ENCODE results near the gene METTL25B.
"Not testable (repeated sequence)": the region's sequence is repeated elsewhere in the genome, so short reads cannot be mapped to it uniquely, and the experiment has no call there.

METTL25B gene

DNA sequence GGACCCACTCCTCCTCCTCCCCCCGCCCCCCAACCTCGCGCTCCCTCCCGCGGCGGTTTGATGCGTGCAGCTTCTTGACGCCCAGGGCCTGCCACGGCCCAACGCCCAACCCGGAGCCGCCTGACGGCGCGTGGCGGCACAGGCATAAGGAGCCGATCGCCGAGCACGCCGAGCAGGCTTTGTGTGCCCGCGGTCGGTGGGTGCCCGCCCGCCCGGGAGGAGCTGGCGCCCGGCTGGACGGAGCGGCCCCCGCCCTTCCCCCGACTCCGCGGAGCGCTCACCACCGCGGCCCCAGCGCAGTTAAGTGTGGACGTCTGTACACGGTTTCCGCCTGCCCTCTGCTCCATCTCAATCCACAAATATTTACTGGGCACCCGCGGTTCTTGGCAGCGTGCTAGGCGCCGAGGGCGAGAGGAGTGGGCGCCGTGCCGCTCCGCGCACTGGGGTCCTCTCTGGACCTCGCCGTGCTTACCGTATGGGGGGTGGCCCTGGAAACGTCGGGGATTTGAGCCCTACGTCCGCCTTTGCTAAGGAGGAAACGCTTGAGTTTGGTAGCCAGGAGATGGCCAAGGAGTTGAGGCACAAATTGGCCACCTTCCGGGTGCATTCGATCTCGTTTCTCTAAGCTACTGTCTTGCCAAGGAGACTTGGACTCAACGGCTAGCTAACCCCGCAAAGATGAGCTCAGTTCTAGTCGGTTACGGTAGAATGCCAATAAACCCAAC is 23.6 kb downstream of the METTL25B start:
- no peaks in the 10 kb centered on the region for H3K27me3 ChIP-seq (ENCODE audit: insufficient read depth, low read length)
- peak overlapping the region; percentile 95 for H3K27ac ChIP-seq (ENCODE audit: low read length)
- no peaks in the 10 kb centered on the region for H3K9me3 ChIP-seq (ENCODE audit: insufficient read depth, low read depth, low read length)
- H3K4me3 ChIP-seq (ENCODE audit: low read length), result peak overlapping the region; percentile 82
- peak overlapping the region; percentile 95 for H3K9ac ChIP-seq (ENCODE audit: low read depth, low read length)
- H3K4me1 ChIP-seq (ENCODE audit: insufficient read depth, low read length), result peaks cover 37% of the 10 kb centered on the region
- H3K36me3 ChIP-seq (ENCODE audit: insufficient read depth, low read depth, low read length), result peaks cover 6% of the 10 kb centered on the region

DNA sequence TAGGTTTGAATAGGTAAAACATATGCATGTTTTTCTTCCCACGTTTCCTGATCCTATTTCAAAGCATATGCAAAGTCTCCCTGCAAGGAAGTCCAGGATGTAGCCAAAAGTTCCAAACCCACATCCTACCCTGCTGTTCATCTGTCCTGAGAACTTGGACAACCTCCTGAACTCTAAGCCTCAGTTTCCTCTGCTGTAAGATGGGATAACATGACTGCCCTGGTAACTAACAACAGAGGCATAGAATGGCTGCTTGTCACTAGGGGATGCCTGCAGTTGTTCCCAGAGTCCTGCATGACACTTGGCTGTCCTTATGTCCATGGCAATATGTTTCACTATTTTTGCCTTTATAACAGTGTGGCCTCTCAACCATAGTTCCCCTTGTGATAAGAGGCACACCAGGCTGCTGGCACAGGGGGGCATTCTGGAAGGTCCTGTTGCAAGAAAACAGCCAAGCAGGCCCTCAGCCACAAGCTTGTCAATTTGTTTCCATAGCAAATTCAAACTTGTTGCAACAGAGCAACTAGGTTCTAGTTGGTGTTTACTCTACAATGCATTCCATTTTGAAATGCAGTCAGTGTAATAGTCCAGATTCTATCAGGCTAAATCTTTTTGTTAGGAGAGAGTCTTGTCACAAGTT is 24.7 kb downstream of the METTL25B start:
- H3K27me3 ChIP-seq (ENCODE audit: insufficient read depth, low read length), result no peaks in the 10 kb centered on the region
- peak overlapping the region; percentile 82 for H3K4me3 ChIP-seq (ENCODE audit: low read length)
- peaks cover 31% of the 10 kb centered on the region for H3K4me1 ChIP-seq (ENCODE audit: insufficient read depth, low read length)
- peaks cover 6% of the 10 kb centered on the region for H3K36me3 ChIP-seq (ENCODE audit: insufficient read depth, low read depth, low read length)
- H3K9me3 ChIP-seq (ENCODE audit: insufficient read depth, low read depth, low read length), result no peaks in the 10 kb centered on the region
- peak overlapping the region; percentile 95; the same call in 1 of the 2 replicates for H3K9ac ChIP-seq (ENCODE audit: low read depth, low read length)
- no peak overlapping the region for H3K27ac ChIP-seq (ENCODE audit: low read length)

DNA sequence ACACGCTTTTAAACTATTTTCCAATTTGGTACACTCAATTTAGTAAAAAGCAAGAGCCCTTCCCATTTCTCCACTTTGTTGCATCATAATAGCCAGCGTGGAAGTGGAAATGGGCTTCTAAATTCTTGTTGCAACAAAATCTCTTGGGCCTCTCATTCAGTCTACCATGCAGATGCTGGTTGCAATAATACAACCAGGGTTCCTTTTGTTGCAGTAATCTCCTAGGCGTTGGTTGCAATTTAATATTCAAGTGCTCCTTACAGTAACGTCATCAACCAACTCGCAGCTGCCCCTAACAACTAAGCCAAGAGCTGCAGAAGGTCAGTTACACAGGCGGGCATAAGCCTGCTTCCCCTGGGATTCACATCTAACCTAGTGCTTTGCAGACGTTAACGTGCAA is 25.9 kb downstream of the METTL25B start:
- H3K9ac ChIP-seq (ENCODE audit: low read depth, low read length), result no peak overlapping the region

DNA sequence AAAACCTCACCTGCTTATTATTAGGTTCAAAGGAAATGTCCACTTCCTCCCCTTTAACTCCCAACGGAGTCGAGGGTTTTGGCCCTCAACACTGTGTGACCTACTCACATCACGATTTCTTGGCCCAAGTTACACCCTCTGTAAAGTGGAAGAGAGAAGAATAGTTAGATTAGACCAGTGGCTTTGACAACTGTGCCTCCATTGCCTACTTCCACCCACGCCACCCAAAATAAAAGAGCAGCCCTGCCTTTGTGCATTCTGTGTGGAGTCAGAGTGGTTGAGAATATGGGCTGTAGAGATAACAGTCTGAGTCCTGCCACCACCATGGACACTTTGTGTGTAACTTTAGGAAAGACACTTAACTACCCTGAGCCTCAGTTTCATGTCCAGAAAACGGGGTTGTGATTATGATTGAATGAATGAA is 27.3 kb downstream of the METTL25B start:
- no peaks in the 10 kb centered on the region for H3K27me3 ChIP-seq (ENCODE audit: insufficient read depth, low read length)
- H3K4me1 ChIP-seq (ENCODE audit: insufficient read depth, low read length), result peaks cover 8% of the 10 kb centered on the region
- H3K9me3 ChIP-seq (ENCODE audit: insufficient read depth, low read depth, low read length), result no peaks in the 10 kb centered on the region
- H3K36me3 ChIP-seq (ENCODE audit: insufficient read depth, low read depth, low read length), result no peaks in the 10 kb centered on the region
- no peak overlapping the region for H3K27ac ChIP-seq (ENCODE audit: low read length)
- H3K9ac ChIP-seq (ENCODE audit: low read depth, low read length), result no peak overlapping the region
- no peak overlapping the region for H3K4me3 ChIP-seq (ENCODE audit: low read length)

More for the DNA sequence above, 25.9 kb downstream of the METTL25B start:
- Histone ChIP-seq H3K27ac (ENCODE audit: low read length) (no peak overlapping the region), H3K4me3 (ENCODE audit: low read length) (no peak overlapping the region), H3K27me3 (ENCODE audit: insufficient read depth, low read length) (no peaks in the 10 kb centered on the region), H3K36me3 (ENCODE audit: insufficient read depth, low read depth, low read length) (peaks cover 6% of the 10 kb centered on the region), H3K4me1 (ENCODE audit: insufficient read depth, low read length) (peaks cover 19% of the 10 kb centered on the region), H3K9me3 (ENCODE audit: insufficient read depth, low read depth, low read length) (no peaks in the 10 kb centered on the region)

DNA sequence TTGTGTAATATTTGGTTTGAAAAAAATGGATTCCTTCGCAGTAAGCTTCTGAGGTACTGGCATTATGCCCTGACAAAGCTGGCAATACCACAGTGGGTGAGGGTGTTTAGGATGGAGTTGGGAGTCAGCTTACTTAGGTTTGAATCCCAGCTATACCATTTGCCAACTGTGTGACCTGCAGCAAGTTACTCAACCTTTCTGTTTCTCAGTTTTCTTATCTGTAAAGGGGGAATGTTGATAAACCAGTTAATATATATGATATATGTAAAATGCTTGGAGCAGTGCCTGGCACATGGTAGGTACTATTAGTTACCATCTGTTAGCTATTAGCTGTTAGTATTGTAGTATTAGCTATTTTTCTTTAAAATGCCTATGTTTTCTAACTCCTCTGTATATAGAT is 28.1 kb downstream of the METTL25B start:
- Histone ChIP-seq H3K27ac (ENCODE audit: low read length) (no peak overlapping the region), H3K36me3 (ENCODE audit: insufficient read depth, low read depth, low read length) (no peaks in the 10 kb centered on the region), H3K9ac (ENCODE audit: low read depth, low read length) (no peak overlapping the region), H3K4me3 (ENCODE audit: low read length) (no peak overlapping the region), H3K9me3 (ENCODE audit: insufficient read depth, low read depth, low read length) (no peaks in the 10 kb centered on the region), H3K4me1 (ENCODE audit: insufficient read depth, low read length) (peaks cover 8% of the 10 kb centered on the region), H3K27me3 (ENCODE audit: insufficient read depth, low read length) (no peaks in the 10 kb centered on the region)

DNA sequence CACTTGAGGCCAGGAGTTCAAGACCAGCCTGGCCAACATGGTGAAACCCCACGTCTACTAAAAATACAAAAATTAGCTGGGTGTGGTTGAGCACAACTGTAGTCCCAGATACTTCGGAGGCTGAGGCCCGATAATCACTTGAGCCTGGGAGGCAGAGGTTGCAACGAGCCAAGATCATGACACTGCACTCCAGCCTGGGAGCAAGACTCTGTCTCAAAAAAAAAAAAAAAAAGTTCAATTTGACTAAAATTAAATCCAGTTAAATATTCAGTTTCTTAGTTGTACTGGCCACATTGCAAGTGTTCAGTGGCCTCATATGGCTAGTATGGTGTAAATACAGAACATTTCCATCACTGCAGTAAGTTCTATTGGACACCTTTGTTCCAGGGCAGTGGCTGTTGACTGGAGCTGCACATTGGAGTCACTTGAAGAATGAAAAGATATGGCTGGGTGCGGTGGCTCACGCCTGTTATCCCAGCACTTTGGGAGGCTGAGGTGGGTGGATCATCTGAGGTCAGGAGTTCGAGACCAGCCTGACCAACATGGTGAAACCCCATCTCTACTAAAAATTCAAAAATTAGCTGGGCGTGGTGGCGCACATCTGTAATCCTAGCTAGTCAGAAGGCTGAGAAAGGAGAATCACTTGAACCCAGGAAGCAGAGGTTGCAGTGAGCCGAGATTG is 29.4 kb downstream of the METTL25B start:
- H3K9me3 ChIP-seq (ENCODE audit: insufficient read depth, low read depth, low read length); H3K27ac ChIP-seq (ENCODE audit: low read length); H3K4me1 ChIP-seq (ENCODE audit: insufficient read depth, low read length); H3K27me3 ChIP-seq (ENCODE audit: insufficient read depth, low read length); H3K4me3 ChIP-seq (ENCODE audit: low read length); H3K9ac ChIP-seq (ENCODE audit: low read depth, low read length); H3K36me3 ChIP-seq (ENCODE audit: insufficient read depth, low read depth, low read length): not testable (repeated sequence)

DNA sequence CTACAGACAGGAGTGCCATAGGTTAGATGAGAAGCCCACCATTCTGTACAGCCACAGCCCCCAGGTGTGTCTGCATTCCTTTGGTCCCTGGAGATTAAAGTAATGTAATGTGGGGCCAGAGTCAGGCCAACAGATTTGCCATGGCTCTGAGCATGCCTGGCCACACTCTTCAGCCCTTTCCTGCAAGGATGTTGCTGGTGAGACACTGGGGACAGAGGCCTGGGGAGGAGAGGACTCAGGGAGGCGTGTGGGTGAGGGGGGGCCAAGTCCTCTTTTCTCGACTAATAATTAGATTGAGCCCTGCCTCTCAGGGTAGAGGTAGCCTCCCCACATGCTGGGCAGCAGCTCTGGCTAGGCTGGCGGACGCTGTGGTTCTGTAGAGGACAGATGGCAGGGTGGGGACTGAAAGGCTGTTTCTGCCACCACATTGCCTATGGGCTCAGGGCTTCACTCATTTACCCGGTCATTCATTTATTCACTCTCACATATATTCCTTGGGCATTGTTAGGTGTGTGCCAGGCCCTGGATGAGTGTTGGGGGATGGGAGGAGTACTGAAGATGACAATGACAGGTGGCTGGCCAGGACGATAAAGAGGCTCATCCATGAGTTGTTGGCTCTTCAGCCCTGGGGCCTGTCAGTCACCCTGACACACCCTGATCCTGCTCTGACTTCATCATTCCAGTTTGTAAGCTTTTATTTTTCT is 32.0 kb downstream of the METTL25B start:
- Histone ChIP-seq H3K4me1 (ENCODE audit: insufficient read depth, low read length) (no peaks in the 10 kb centered on the region), H3K9ac (ENCODE audit: low read depth, low read length) (no peak overlapping the region), H3K36me3 (ENCODE audit: insufficient read depth, low read depth, low read length) (no peaks in the 10 kb centered on the region), H3K27ac (ENCODE audit: low read length) (no peak overlapping the region), H3K4me3 (ENCODE audit: low read length) (no peak overlapping the region), H3K27me3 (ENCODE audit: insufficient read depth, low read length) (no peaks in the 10 kb centered on the region), H3K9me3 (ENCODE audit: insufficient read depth, low read depth, low read length) (no peaks in the 10 kb centered on the region)

DNA sequence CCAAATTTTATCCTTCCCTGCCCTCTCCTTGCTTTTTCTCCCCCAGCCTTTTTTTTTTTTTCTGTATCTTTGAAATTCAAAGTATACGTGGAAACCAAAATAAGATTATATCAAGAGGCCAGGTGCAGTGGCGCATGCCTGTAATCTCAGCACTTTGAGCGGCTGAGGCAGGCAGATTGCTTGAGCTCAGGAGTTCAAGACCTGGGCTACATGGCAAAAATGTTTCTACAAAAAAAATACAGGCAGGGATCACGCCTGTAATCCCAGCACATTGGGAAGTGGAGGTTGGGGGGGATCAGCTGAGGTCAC is 32.5 kb downstream of the METTL25B start:
- no peak overlapping the region for H3K9ac ChIP-seq (ENCODE audit: low read depth, low read length)
- no peaks in the 10 kb centered on the region; the same call in 1 of the 2 replicates for H3K4me1 ChIP-seq (ENCODE audit: insufficient read depth, low read length)
- no peaks in the 10 kb centered on the region for H3K9me3 ChIP-seq (ENCODE audit: insufficient read depth, low read depth, low read length)
- H3K27me3 ChIP-seq (ENCODE audit: insufficient read depth, low read length), result no peaks in the 10 kb centered on the region
- H3K27ac ChIP-seq (ENCODE audit: low read length), result no peak overlapping the region
- no peaks in the 10 kb centered on the region for H3K36me3 ChIP-seq (ENCODE audit: insufficient read depth, low read depth, low read length)
- H3K4me3 ChIP-seq (ENCODE audit: low read length), result no peak overlapping the region

DNA sequence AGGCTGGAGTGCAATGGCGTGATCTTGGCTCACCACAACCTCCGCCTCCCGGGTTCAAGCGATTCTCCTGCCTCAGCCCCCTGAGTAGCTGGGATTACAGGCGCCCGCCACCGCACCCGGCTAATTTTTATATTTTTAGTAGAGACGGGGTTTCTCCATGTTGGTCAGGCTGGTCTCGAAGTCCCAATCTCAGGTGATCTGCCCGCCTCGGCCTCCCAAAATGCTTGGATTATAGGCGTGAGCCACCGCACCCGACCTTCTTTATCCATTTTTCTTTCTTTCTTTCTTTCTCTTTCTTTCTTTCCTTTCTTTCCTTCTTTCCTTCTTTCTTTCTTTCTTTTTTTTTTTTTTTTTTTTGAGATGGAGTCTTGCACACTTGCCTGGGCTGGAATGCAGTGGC is 36.9 kb downstream of the METTL25B start:
- H3K9me3 ChIP-seq (ENCODE audit: insufficient read depth, low read depth, low read length); H3K36me3 ChIP-seq (ENCODE audit: insufficient read depth, low read depth, low read length); H3K27me3 ChIP-seq (ENCODE audit: insufficient read depth, low read length); H3K4me3 ChIP-seq (ENCODE audit: low read length); H3K9ac ChIP-seq (ENCODE audit: low read depth, low read length); H3K27ac ChIP-seq (ENCODE audit: low read length): not testable (repeated sequence)
- peaks cover 15% of the 10 kb centered on the region; the same call in 1 of the 2 replicates for H3K4me1 ChIP-seq (ENCODE audit: insufficient read depth, low read length)

DNA sequence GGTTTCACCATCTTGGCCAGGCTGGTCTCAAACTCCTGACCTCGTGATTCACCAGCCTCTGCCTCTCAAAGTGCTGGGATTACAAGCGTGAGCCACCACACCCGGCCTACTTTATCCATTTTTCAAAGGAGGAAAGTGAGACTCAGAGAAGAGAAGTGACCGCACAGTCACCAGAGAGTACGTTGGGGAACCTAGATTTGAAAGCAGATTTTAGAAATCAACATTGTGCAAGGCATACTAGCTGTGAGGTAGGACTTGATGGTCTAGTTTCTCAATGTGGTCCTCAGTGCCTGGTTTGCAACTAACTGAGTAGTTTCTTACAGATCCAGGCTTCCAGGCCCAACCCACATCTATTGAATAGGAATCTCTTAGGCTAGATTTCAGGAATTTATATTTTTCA is 37.4 kb downstream of the METTL25B start:
- no peak overlapping the region for H3K27ac ChIP-seq (ENCODE audit: low read length)
- peaks cover 15% of the 10 kb centered on the region; the same call in 1 of the 2 replicates for H3K4me1 ChIP-seq (ENCODE audit: insufficient read depth, low read length)
- H3K9me3 ChIP-seq (ENCODE audit: insufficient read depth, low read depth, low read length), result no peaks in the 10 kb centered on the region
- H3K4me3 ChIP-seq (ENCODE audit: low read length), result no peak overlapping the region
- H3K27me3 ChIP-seq (ENCODE audit: insufficient read depth, low read length), result no peaks in the 10 kb centered on the region
- no peak overlapping the region; the same call in 1 of the 2 replicates for H3K9ac ChIP-seq (ENCODE audit: low read depth, low read length)
- H3K36me3 ChIP-seq (ENCODE audit: insufficient read depth, low read depth, low read length), result peaks cover 3% of the 10 kb centered on the region; the same call in 1 of the 2 replicates

DNA sequence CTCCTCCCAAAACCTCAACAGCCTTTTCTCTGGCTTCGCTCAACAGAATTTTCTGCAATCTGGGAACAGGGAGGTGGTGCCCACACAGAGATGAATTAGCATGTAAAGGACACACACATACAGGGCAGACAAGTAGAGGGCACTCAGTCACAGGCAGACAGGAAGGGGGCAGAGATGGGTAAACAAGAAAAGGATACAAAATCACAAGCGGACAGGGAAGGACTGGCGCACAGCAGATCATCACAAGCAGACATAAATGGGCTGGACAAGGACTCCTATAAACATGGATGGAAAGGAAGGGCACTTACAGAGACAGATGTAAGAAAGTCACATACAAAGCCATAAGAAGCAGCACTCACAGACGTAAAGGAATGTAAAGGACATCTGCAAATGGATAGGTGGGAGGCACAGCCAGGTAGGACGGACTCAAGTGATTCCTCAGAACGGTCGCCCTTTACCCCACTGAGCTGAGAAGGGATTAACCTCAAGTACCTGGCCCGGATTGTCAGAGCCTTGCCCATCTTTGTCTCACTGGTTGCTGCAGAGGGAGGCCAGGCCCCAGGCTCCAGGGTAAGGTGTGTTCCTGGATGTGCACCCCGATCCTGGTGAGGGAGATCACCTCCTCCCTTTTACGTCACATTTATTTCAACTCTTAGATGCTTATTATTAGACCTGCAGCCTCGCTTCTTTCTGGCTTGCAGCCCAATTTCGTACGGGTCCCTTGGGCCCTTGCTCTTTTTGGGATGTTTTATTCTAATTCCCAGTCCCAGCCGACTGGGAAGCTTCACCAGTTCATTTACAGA is 38.2 kb downstream of the METTL25B start:
- H3K27me3 ChIP-seq (ENCODE audit: insufficient read depth, low read length), result no peaks in the 10 kb centered on the region

More for the DNA sequence above, 38.2 kb downstream of the METTL25B start:
- Histone ChIP-seq H3K36me3 (ENCODE audit: insufficient read depth, low read depth, low read length) (peaks cover 11% of the 10 kb centered on the region), H3K9ac (ENCODE audit: low read depth, low read length) (peak overlapping the region; percentile 87), H3K9me3 (ENCODE audit: insufficient read depth, low read depth, low read length) (no peaks in the 10 kb centered on the region), H3K4me1 (ENCODE audit: insufficient read depth, low read length) (peaks cover 15% of the 10 kb centered on the region; the same call in 1 of the 2 replicates), H3K4me3 (ENCODE audit: low read length) (peak overlapping the region; percentile 97), H3K27ac (ENCODE audit: low read length) (peak overlapping the region; percentile 77)

Data from iPS-20b (cell line).